Measurements from ENCODE around the gene PRICKLE3. TPM values are rescaled to one million over a fixed set of nuclear protein-coding genes. Genes with fewer than 3 reads are reported as not detected.

Gene PRICKLE3
- total RNA-seq, 4 donors from 2014 or later = 14.5 to 40.0 (median 33.2) TPM

- no peaks in the 10 kb centered on the region for H3K27me3 ChIP-seq
- 87% methylated on average over 13 of the region's 13 CpGs; no CpG with 5 or more reads in 1 of the 2 donors for WGBS, 2 donors (ENCODE audit: low coverage in 1 of 2)
- H3K4me3 ChIP-seq = no peak overlapping the region
- no peaks in the 10 kb centered on the region for H3K9me3 ChIP-seq
- in situ Hi-C loops (cut with MboI; ENCODE audit: low pct_ligation_motif_present in 1 of 4, low pct_unique_long_range_greater_than_20kb in 1 of 4, low sequenced_read_pairs in 3 of 4) = no loop called here
- no peak for DNase-seq
- intact Hi-C loops (cut with DNase I; ENCODE audit: low total_unique reads) = no loop called here
- no peaks in the 10 kb centered on the region for H3K36me3 ChIP-seq
- no peak overlapping the region for H3K27ac ChIP-seq
- TF ChIP-seq, protein P1, sequence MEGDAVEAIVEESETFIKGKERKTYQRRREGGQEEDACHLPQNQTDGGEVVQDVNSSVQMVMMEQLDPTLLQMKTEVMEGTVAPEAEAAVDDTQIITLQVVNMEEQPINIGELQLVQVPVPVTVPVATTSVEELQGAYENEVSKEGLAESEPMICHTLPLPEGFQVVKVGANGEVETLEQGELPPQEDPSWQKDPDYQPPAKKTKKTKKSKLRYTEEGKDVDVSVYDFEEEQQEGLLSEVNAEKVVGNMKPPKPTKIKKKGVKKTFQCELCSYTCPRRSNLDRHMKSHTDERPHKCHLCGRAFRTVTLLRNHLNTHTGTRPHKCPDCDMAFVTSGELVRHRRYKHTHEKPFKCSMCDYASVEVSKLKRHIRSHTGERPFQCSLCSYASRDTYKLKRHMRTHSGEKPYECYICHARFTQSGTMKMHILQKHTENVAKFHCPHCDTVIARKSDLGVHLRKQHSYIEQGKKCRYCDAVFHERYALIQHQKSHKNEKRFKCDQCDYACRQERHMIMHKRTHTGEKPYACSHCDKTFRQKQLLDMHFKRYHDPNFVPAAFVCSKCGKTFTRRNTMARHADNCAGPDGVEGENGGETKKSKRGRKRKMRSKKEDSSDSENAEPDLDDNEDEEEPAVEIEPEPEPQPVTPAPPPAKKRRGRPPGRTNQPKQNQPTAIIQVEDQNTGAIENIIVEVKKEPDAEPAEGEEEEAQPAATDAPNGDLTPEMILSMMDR (IDR thresholded peaks at IDR 0.05) = no peak
- TF ChIP-seq POLR2A (IDR thresholded peaks at IDR 0.05) (no peak), POLR2AphosphoS5 (IDR thresholded peaks at IDR 0.05) (no peak), EP300 (IDR thresholded peaks at IDR 0.05; ENCODE audit: low read depth) (no peak)
- peaks cover 0 to 3% (median under 1%) of the 10 kb centered on the region in 4 donors for H3K4me1 ChIP-seq
Measured at GRCh38 chrX:49205443-49205842, 19.3 kb upstream of the PRICKLE3 start.

GRCh38 chrX:49204709-49205108, 18.5 kb upstream of the PRICKLE3 start:
- TF ChIP-seq POLR2AphosphoS5 (IDR thresholded peaks at IDR 0.05) (no peak), EP300 (IDR thresholded peaks at IDR 0.05; ENCODE audit: low read depth) (no peak), POLR2A (IDR thresholded peaks at IDR 0.05) (no peak)
- TF ChIP-seq, protein P1 (IDR thresholded peaks at IDR 0.05) = no peak
- in situ Hi-C loops (cut with MboI; ENCODE audit: low pct_ligation_motif_present in 1 of 4, low pct_unique_long_range_greater_than_20kb in 1 of 4, low sequenced_read_pairs in 3 of 4) = no loop called here
- Histone ChIP-seq H3K27ac (no peak overlapping the region), H3K4me3 (no peak overlapping the region), H3K9me3 (no peaks in the 10 kb centered on the region), H3K27me3 (no peaks in the 10 kb centered on the region), H3K4me1 (peaks cover 0 to 6% (median 3%) of the 10 kb centered on the region in 4 donors), H3K36me3 (no peaks in the 10 kb centered on the region)
- intact Hi-C loops (cut with DNase I; ENCODE audit: low total_unique reads) = no loop called here
- WGBS, 2 donors (ENCODE audit: low coverage in 1 of 2) = 55% methylated on average over 4 of the region's 4 CpGs; no CpG with 5 or more reads in 1 of the 2 donors
- DNase-seq = no peak

DNA sequence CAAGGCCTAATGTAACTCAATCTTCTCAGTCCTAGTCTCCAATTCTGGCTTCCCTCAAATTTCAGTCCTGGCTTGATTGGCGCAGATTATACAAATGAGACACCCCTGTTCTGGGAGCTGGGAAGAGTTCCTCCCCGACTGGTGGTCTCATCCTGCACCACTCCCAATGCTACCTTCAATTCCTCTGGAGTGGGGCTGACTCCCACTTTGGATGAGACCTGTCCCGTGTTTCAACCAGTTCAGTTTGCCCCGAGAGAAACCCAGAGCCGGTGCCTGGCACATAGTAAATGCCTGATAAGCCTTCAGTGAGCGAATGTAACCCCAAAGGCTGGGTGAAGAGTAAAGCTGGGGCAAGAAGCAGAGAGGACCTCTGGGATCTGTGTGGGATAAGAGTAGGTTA, 17.8 kb upstream of the PRICKLE3 start:
- Histone ChIP-seq H3K4me1 (peaks cover 0 to 11% (median 6%) of the 10 kb centered on the region in 4 donors), H3K4me3 (no peak overlapping the region), H3K27ac (no peak overlapping the region), H3K27me3 (no peaks in the 10 kb centered on the region), H3K9me3 (no peaks in the 10 kb centered on the region), H3K36me3 (no peaks in the 10 kb centered on the region)
- in situ Hi-C loops (cut with MboI; ENCODE audit: low pct_ligation_motif_present in 1 of 4, low pct_unique_long_range_greater_than_20kb in 1 of 4, low sequenced_read_pairs in 3 of 4) = no loop called here
- intact Hi-C loops (cut with DNase I; ENCODE audit: low total_unique reads) = no loop called here
- TF ChIP-seq POLR2AphosphoS5 (IDR thresholded peaks at IDR 0.05) (no peak), POLR2A (IDR thresholded peaks at IDR 0.05) (no peak), EP300 (IDR thresholded peaks at IDR 0.05; ENCODE audit: low read depth) (no peak)
- TF ChIP-seq, protein P1 (IDR thresholded peaks at IDR 0.05) = no peak
- 87% methylated on average over 6 of the region's 6 CpGs; no CpG with 5 or more reads in 1 of the 2 donors for WGBS, 2 donors (ENCODE audit: low coverage in 1 of 2)
- no peak for DNase-seq

GRCh38 chrX:49203536-49203935, 17.4 kb upstream of the PRICKLE3 start:
- intact Hi-C loops (cut with DNase I; ENCODE audit: low total_unique reads) (no loop called here), in situ Hi-C loops (cut with MboI; ENCODE audit: low pct_ligation_motif_present in 1 of 4, low pct_unique_long_range_greater_than_20kb in 1 of 4, low sequenced_read_pairs in 3 of 4) (no loop called here)
- H3K27me3 ChIP-seq = no peaks in the 10 kb centered on the region
- WGBS, 2 donors (ENCODE audit: low coverage in 1 of 2) = 63% methylated on average over 3 of the region's 3 CpGs; no CpG with 5 or more reads in 1 of the 2 donors
- no peak for DNase-seq
- TF ChIP-seq POLR2A (IDR thresholded peaks at IDR 0.05) (no peak), EP300 (IDR thresholded peaks at IDR 0.05; ENCODE audit: low read depth) (no peak)
- TF ChIP-seq, protein P1 (IDR thresholded peaks at IDR 0.05) = no peak
- no peaks in the 10 kb centered on the region for H3K9me3 ChIP-seq
- H3K4me1 ChIP-seq = peaks cover 0 to 11% (median 6%) of the 10 kb centered on the region in 4 donors
- H3K4me3 ChIP-seq = no peak overlapping the region
- H3K27ac ChIP-seq = no peak overlapping the region
- H3K36me3 ChIP-seq = no peaks in the 10 kb centered on the region
